ENCODE measurements around the gene PPM1N. TPM values are rescaled to one million over a fixed set of nuclear protein-coding genes. Genes with fewer than 3 reads are reported as not detected.

Gene PPM1N
- total RNA-seq, 1 experiment from 2014 or later, result 5.2 TPM

- Histone ChIP-seq H3K4me3 (replicated peaks in 1 of 2; ENCODE audit: low read depth in 1 of 2, low read length in 2 of 2) (no peak overlapping the region), H4K20me1 (ENCODE audit: insufficient read depth) (no peaks in the 10 kb centered on the region), H3K79me2 (ENCODE audit: insufficient read depth, low read length) (peaks cover 9% of the 10 kb centered on the region; the same call in 1 of the 2 replicates), H2AFZ (ENCODE audit: low read depth, low read length, poor library complexity, severe bottlenecking) (no peak overlapping the region), H3K4me1 (ENCODE audit: control insufficient read depth in 1 of 2, insufficient read depth in 2 of 2, low read length in 2 of 2) (peaks cover 8 to 29% of the 10 kb centered on the region in 2 experiments), H3K27me3 (ENCODE audit: insufficient read depth, low read length) (no peaks in the 10 kb centered on the region), H3K9me3 (ENCODE audit: control insufficient read depth in 1 of 2, insufficient read depth in 1 of 2, low read depth in 1 of 2, low read length in 2 of 2) (no peaks in the 10 kb centered on the region), H3K36me3 (ENCODE audit: control insufficient read depth in 1 of 2, insufficient read depth in 2 of 2, low read length in 2 of 2) (no peaks in the 10 kb centered on the region; a peak in 1 of 4 replicates), H3K27ac (ENCODE audit: low read depth, low read length) (no peak overlapping the region), H3K9me2 (ENCODE audit: insufficient read depth) (no peaks in the 10 kb centered on the region), H3K4me2 (ENCODE audit: low read length) (no peak overlapping the region), H3K9ac (ENCODE audit: low read length) (no peak overlapping the region)
- intact Hi-C loops (cut with micrococcal nuclease), result no loop called here
- TF ChIP-seq ELF1 (IDR thresholded peaks at IDR 0.05; ENCODE audit: borderline replicate concordance, low read depth) (no peak), EGR1 (IDR thresholded peaks at IDR 0.05; ENCODE audit: low read depth) (no peak), SIN3A (IDR thresholded peaks at IDR 0.05; ENCODE audit: low read depth) (no peak), POLR2A (IDR thresholded peaks at IDR 0.05; ENCODE audit: borderline replicate concordance, extremely low read depth, insufficient read depth, insufficient read length) (no peak), REST (IDR thresholded peaks at IDR 0.05; ENCODE audit: low read depth) (no peak), ATF3 (IDR thresholded peaks at IDR 0.05) (no peak), FOSL1 (IDR thresholded peaks at IDR 0.05; ENCODE audit: low read depth) (no peak)
- ChIA-PET RAD21 (ENCODE audit: low non-redundant PET in 1 of 2, low total read pairs in 2 of 2, uncharacterized antibody in 2 of 2, unreplicated experiment in 2 of 2) (no interaction called here), POLR2A (interaction anchor here (1.6 kb wide), 1 partner anchor 34 kb away, joined by 4 read pairs; no protein-coding TSS in a partner anchor), CTCF (interaction anchor here (7.5 kb wide), 1 partner anchor 36 kb away, joined by 189 read pairs; no protein-coding TSS in a partner anchor)
- ATAC-seq, result no peak
- DNase-seq (ENCODE audit: low read depth, low spot score), result no peak
- BruUV-seq (replicated peaks), result no TSS peak
These were observed 23.4 kb upstream of the PPM1N start for GRCh38 chr19:45474606-45475521.
